GM11168 (cell line): ENCODE measurements around the gene APOE.
"Not testable (repeated sequence)": the region's sequence is repeated elsewhere in the genome, so short reads cannot be mapped to it uniquely, and the experiment has no call there.

Source experiments
- in situ Hi-C: fragments of 300-500 bp; cut with MboI; formaldehyde crosslinking; loops from one replicate; pipeline ENCODE4 v1.12.0; 2022; ENCODE audit warnings: low sequenced_read_pairs; ENCODE audit not compliant: unreplicated experiment

APOE gene

GRCh38 chr19:44882619-44883397 is 22.8 kb upstream of the APOE start:
- in situ Hi-C loops: not testable (repeated sequence)

GRCh38 chr19:44883922-44884321 is 21.7 kb upstream of the APOE start:
- in situ Hi-C loops: no loop called here

DNA sequence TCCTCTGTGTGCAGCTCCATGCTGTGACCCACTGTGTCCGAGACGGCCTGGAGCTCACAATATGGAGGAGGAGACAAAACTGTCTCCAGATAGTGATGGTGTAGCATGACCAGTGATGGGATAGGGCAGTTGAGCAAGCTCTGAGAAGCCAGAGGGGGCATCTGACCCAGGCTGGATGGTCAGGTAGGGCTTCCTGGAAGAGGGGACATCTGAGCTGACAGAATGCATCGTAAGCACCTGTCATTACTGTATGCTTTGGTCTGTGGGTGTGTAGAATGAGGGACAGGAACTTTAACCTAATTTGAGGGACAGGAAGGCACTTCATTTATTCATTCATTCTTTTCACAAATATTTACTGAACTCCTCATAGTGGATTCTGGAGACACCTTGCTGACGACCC is 21.0 kb upstream of the APOE start:
- in situ Hi-C loops: no loop called here

DNA sequence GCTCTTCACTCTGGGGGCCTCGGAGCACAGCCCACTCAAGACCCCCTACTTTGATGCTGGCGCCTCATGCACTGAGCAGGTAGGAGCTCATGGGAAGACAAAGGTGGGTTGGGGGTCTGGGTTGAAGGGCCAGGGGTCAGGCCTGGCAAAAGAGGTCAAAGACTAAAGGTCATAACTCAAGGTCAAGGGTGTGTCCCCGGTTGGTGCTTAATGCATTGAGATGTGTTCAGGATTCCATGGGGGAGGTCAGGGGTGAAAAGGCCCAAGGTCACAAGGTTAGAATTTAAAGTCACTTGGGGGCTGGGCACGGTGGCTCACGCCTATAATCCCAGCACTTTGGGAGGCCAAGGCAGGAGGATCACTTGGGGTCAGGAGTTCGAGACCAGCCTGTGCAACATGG is 19.5 kb upstream of the APOE start:
- in situ Hi-C loops: no loop called here

DNA sequence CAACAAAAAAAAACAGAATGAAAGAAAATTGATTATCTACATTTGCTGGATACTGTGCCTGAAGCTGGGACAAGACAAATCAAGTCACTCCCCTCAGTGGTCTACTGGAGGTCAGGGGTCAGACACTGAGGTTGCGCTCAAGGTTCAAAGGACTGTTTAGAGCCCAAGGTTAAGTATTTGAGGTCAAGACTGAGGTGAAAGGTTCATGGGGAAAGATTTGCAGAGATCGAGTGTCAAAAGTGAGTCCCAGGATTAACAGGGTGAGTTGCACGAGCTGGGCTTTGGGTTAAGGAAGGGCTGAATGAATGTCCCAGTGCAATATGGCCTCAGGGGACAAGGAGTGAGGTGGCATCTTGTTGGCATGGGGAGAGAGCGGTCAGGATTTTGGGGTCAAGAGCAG is 17.9 kb upstream of the APOE start:
- in situ Hi-C loops: no loop called here

GRCh38 chr19:44888335-44888734 is 17.3 kb upstream of the APOE start:
- in situ Hi-C loops: not testable (repeated sequence)

- in situ Hi-C loops: no loop called here
These were observed 15.7 kb upstream of the APOE start for GRCh38 chr19:44889830-44890365.

DNA sequence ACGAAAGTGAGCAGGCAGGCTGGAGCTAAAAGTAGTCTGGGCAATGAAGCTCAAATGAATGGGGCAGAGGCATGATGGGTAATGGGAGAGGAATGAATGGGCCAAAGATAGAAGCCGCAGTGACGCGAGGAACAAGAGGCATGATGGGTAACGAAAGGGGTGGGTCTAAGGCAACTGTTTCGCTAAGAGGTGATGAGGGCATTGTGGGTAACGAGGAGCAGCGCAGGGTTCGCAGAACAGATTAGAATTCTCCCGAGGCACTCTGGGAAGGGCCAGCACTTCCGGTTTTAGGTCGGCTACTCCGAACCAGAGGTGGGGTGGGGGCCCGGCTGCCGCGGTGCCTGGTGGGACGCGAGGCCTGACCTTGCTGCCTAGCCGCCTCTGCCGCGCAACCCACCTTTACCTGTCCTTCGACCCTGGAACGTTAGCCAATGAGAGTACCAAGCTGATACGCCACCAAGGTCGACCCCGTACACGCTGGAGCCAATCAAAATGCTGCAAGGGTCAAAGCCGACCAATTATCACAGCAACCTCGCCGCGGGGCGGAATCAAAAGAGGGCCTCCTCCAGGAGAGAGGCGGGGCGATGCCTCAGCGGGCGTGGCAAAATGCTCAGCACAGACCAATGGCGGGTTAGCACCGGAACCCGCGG is 15.1 kb upstream of the APOE start:
- in situ Hi-C loops: no loop called here

DNA sequence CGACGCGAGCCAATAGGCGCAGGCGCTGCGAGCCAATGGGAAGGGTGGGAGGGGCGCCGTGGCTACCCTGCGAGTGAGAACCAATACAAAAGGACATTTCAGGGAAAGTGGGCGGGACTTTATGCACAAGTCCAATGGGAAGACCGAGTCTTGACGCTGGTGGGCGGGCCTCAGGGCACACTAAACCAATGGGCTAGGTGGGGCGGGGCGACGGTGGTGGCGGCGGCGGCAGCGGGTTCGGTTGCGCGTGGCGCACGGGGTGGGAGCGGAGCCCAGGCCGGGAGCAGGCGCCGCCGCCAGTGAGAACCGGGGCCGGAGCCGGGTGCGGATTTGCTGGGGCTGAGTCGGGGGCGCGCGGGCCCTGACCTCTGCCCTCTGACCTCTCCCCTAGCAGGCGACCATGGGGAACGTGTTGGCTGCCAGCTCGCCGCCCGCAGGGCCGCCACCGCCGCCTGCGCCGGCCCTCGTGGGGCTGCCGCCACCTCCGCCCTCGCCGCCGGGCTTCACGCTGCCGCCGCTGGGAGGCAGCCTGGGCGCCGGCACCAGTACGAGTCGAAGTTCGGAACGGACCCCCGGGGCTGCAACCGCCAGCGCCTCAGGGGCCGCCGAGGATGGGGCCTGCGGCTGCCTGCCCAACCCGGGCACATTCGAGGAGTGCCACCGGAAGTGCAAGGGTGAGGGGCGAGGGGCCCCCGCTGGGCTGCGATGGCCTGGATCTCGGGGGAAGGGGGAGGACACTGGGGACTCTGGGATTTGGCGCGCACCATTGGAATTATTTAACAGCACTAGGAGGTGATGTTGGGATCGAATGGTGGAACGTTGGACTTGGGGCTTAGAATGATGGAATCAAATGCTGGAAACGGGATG is 14.3 kb upstream of the APOE start, which contains the start of gene TOMM40:
Gene TOMM40 (plus strand): TSS at position 239 of the 867 bp plus-strand sequence. CDS start 162 bp downstream, at position 401.
- in situ Hi-C loops: no loop called here

DNA sequence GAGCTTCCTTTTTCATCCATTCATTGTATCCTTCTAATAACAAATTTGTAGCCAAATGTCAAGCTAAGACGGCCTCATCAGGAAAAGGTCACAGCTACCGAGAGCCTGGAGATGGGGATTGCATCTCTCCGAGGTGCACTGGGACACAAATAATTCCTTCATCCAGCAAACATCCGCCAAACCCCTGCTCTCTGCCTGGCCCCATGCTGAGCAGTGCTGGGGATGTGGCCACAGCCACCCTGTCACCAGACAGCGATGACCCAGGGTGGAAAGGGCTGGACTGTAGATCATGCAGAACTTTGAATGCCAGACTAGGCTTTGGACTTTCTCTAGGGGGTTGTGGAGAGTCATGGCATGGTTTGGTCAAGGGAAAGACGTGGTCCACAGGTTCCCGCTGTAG is 12.7 kb upstream of the APOE start:
- in situ Hi-C loops: no loop called here

GRCh38 chr19:44893332-44894051 is 12.1 kb upstream of the APOE start:
- in situ Hi-C loops: no loop called here

- in situ Hi-C loops: no loop called here
These were observed 11.6 kb upstream of the APOE start for GRCh38 chr19:44894052-44894400.

- in situ Hi-C loops: no loop called here
These were observed 10.7 kb upstream of the APOE start for GRCh38 chr19:44894946-44895345.

DNA sequence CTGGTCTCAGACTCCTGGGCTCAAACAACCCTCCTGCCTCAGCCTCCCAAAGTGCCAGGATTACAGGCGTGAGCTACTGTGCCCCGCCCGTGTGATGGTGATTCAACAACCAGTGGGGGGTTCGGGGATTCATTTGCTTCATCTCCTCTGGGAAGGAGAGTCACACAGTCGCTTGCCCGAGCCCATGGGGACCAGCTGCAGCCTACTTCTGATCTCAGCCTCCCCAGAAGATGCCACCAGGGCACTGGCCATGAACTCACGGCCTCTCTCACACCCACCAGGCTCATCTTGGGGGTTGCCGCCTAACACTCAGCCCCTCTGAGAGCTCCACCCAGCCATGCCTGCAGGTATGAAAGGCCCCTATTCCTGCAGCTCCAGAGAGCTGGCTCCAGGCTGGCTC is 7.8 kb upstream of the APOE start:
- in situ Hi-C loops: no loop called here

- in situ Hi-C loops: no loop called here
These were observed 5.0 kb upstream of the APOE start for GRCh38 chr19:44900328-44901244.

DNA sequence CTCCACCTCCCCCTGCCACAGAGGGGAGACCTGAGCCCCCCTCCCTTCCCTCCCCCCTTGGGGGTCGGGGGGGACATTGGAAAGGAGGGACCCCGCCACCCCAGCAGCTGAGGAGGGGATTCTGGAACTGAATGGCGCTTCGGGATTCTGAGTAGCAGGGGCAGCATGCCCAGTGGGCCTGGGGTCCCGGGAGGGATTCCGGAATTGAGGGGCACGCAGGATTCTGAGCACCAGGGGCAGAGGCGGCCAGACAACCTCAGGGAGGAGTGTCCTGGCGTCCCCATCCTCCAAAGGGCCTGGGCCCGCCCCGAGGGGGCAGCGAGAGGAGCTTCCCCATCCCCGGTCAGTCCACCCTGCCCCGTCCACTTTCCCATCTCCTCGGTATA is 2.4 kb upstream of the APOE start:
- in situ Hi-C loops: no loop called here

DNA sequence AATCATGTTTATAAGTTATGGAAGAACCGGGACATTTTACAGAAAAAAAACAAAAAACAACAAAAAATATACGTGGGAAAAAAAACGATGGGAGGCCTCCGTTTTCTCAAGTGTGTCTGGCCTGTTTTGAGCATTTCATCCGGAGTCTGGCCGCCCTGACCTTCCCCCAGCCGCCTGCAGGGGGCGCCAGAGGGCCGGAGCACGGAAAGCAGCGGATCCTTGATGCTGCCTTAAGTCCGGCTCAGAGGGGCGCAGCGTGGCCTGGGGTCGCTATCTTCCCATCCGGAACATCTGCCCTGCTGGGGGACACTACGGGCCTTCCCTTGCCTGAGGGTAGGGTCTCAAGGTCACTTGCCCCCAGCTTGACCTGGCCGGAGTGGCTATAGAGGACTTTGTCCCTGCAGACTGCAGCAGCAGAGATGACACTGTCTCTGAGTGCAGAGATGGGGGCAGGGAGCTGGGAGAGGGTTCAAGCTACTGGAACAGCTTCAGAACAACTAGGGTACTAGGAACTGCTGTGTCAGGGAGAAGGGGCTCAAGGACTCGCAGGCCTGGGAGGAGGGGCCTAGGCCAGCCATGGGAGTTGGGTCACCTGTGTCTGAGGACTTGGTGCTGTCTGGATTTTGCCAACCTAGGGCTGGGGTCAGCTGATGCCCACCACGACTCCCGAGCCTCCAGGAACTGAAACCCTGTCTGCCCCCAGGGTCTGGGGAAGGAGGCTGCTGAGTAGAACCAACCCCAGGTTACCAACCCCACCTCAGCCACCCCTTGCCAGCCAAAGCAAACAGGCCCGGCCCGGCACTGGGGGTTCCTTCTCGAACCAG is 1.8 kb upstream of the APOE start:
- in situ Hi-C loops: no loop called here

GRCh38 chr19:44904426-44904994 is 1.1 kb upstream of the APOE start:
- in situ Hi-C loops: no loop called here
